Activated T-helper 17 cell treated with anti-CD3 and anti-CD28 coated beads, Interleukin-2, amount 50 U/mL, for 72 hours (primary cell): ENCODE results near the gene KRT39. TPM values are rescaled to one million over a fixed set of nuclear protein-coding genes. Genes with fewer than 3 reads are reported as not detected.
"Not testable (repeated sequence)": the region's sequence is repeated elsewhere in the genome, so short reads cannot be mapped to it uniquely, and the experiment has no call there.

Source experiments
- ATAC-seq: fragments of 150-1000 bp; cut with Tn5 transposase; replicated peaks from 2 replicates; pipeline ENCODE4 v1.10.0; 2021; ENCODE audit warnings: mild to moderate bottlenecking, moderate library complexity
- H3K27ac Mint-ChIP-seq: one replicate; pipeline ENCODE4 v1.8.0; 2022; ENCODE audit warnings: mixed read lengths
- H3K27me3 Mint-ChIP-seq: one replicate; pipeline ENCODE4 v1.8.0; 2022; ENCODE audit warnings: mixed read lengths
- H3K36me3 Mint-ChIP-seq: one replicate; pipeline ENCODE4 v1.8.0; 2022; ENCODE audit warnings: low read depth, mild to moderate bottlenecking, mixed read lengths
- H3K4me1 Mint-ChIP-seq: one replicate; pipeline ENCODE4 v1.8.0; 2022; ENCODE audit warnings: mixed read lengths
- H3K4me3 Mint-ChIP-seq: one replicate; pipeline ENCODE4 v1.8.0; 2022; ENCODE audit warnings: mild to moderate bottlenecking, mixed read lengths
- H3K9me3 Mint-ChIP-seq: one replicate; pipeline ENCODE4 v1.8.0; 2022; ENCODE audit warnings: mixed read lengths
- total RNA-seq, 2 donors: library from RNA; stranded (reverse); gene quantifications; one replicate each; pipeline ENCODE4 v1.2.3, GENCODE V29; 2022

Gene KRT39
- not detected for total RNA-seq

DNA sequence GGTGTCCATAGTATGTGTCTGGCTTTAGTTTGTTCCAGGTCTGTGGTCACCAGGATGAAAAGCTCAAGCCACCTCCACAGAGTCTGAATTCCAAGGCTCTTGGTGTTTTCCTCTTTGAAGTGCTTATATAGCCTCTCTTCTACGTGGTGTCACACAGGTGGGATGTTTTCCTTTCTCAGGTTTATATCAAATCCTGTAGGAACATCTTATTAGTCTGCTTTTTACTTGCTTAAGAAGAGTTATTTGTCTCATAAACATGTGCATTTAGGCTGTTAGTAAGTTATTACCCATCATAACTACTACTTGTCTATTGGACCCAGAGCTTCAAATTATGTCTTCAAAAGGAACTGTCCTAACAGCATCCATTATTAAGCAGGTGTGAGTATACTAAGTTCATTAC is at the start of gene KRT39:
KRT39 (minus strand) TSS at position 101 of the 400 bp plus-strand sequence; CDS start at position 9, 92 bp downstream.
- Mint-ChIP-seq H3K9me3 (no peaks in the 10 kb centered on the region), H3K4me1 (peaks cover 6% of the 10 kb centered on the region), H3K4me3 (no peak within 1 kb of the TSS), H3K27ac (no peak within 1 kb of the TSS), H3K27me3 (peaks cover 4% of the 10 kb centered on the region), H3K36me3 (no peaks in the 10 kb centered on the region)
- no peak for ATAC-seq

DNA sequence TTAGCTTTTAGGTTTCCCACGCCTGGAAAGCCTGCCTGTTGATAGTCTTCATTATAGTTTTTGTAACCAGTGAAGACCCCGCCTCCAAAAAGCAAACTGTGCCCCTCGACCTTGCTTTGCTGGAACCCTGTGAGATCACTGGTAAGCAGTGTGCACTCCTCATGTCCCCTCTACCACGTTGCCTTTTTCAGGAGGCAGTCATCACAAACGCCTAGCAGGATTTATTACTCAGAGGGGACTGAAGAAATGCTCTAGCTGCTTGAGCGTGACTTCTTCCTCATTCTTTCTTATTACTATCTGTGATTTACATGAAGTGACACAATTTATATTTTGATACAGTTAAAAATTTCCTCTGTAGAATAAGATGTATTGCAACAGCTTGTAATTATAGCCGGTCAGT is 48.7 kb upstream of the KRT39 start:
- Mint-ChIP-seq H3K27ac (no peak overlapping the region), H3K27me3 (peaks cover 8% of the 10 kb centered on the region), H3K36me3 (no peaks in the 10 kb centered on the region), H3K4me1 (no peaks in the 10 kb centered on the region), H3K4me3 (no peak overlapping the region), H3K9me3 (no peaks in the 10 kb centered on the region)
- no peak for ATAC-seq

DNA sequence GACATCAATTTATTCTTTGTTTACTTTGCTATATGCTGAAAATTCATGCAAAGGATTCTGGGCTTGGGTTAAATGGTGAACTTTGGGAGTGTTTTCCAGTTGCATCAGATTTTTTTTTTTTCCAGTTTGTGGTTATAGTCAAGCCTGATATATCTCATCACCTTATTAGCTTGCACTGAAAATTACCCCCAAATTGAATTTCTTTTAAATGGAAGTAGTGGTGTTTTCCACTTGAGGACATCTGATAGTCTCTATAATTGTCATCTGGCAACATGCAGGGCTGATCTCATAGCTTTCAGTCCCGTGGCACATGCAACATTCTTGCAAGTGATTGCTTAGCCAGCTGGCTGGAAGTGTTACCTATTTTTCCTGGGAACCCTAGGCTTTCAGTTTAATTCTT is 46.9 kb upstream of the KRT39 start:
- no peaks in the 10 kb centered on the region for H3K4me1 Mint-ChIP-seq
- no peak for ATAC-seq
- no peak overlapping the region for H3K4me3 Mint-ChIP-seq
- no peak overlapping the region for H3K27ac Mint-ChIP-seq
- H3K27me3 Mint-ChIP-seq, result peaks cover 8% of the 10 kb centered on the region
- no peaks in the 10 kb centered on the region for H3K36me3 Mint-ChIP-seq
- no peaks in the 10 kb centered on the region for H3K9me3 Mint-ChIP-seq

DNA sequence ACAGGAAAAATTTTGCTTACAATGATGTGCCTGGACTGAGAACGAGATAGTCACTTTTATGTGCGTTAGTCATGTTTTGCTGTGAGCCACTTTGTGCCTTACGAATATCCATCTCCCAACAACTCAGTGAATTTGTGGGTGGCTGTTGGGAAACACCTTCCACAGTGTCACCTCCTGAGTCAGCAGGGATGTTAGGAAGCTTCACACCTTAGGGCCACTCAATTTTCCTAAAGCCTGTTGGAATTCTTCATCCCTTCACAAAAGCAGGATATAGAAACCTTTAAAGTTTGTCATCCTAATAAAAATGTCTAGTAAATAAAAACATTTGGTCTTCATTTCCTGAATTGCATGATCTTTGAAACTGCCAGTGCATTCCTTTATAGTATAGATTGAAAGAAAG is 46.4 kb upstream of the KRT39 start:
- Mint-ChIP-seq H3K36me3 (no peaks in the 10 kb centered on the region), H3K27ac (no peak overlapping the region), H3K4me1 (no peaks in the 10 kb centered on the region), H3K9me3 (no peaks in the 10 kb centered on the region), H3K27me3 (peaks cover 8% of the 10 kb centered on the region), H3K4me3 (no peak overlapping the region)
- ATAC-seq, result no peak

DNA sequence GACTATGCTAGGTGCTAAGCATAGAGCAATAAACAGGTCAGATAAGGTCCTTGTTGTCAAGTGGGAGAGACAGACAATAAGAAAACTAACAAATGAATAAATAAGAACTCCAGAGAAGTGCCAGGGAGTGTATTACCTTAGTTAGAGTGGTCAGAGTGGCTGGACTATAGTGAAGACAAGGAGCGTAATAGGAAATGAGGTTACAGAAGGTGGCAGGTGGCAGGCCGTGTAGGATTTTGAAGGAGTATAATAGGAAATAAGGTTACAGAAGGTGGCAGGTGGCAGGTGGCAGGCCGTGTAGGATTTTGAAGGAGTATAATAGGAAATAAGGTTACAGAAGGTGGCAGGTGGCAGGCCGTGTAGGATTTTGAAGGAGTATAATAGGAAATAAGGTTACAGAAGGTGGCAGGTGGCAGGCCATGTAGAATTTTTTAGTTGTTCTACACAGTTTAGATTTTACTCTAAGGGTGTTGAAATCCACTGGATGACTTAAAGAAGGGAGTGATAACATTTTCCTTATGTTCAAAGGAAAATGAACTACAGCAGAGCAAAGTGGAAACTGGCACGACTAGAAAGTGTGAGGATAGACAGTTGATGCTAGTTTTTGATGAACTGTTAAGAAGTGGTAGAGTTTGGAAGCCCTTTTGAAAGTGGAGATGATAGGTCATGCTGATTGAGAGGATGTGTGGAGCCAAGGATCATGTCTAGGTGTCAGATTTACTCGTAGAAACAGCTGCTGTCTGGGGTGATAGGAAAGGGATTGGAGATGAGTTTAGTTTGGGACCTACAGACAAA is 45.8 kb upstream of the KRT39 start:
- Mint-ChIP-seq H3K4me1 (no peaks in the 10 kb centered on the region), H3K27me3 (peaks cover 8% of the 10 kb centered on the region), H3K4me3 (no peak overlapping the region), H3K9me3 (no peaks in the 10 kb centered on the region), H3K36me3 (no peaks in the 10 kb centered on the region), H3K27ac (no peak overlapping the region)
- ATAC-seq, result no peak

DNA sequence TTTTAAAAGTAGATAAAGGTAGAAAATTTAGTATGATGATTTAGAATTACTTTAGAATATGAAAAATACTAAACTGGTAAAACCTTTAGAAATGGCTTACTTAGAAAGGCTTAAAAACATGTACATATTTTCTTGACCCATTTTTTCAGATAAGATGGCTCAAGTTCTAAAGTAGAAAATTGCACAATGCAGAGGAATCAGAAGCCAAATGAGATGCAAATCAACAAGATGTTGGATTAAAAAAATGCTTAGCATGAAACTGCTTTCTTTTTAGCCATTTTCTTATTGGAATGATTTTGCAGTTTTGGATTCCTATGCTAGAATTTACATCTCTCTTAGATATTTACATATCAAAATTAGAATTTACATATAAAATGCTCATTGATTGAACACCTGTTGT is 43.7 kb upstream of the KRT39 start:
- Mint-ChIP-seq H3K36me3 (no peaks in the 10 kb centered on the region), H3K27me3 (peaks cover under 1% of the 10 kb centered on the region), H3K4me1 (no peaks in the 10 kb centered on the region), H3K9me3 (no peaks in the 10 kb centered on the region), H3K4me3 (no peak overlapping the region), H3K27ac (no peak overlapping the region)
- no peak for ATAC-seq

DNA sequence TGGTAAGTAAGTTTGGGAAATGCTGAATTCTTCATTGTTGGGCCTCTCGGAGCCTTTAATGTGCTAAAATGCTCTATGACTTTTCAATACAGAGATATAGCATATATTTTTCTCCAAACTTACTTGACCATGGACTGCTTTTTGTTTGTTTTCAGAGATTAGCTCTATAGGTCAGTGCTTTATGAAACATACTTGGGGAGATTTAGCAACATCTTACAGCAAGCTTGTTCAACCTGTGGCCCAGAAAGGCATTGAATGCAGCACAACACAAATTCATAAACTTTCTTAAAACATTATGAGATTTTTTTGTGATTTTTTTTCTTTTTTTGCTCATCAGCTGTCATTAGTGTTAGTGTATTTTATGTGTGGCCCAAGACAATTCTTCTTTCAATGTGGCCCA is 43.2 kb upstream of the KRT39 start:
- no peak for ATAC-seq
- no peak overlapping the region for H3K4me3 Mint-ChIP-seq
- H3K4me1 Mint-ChIP-seq, result no peaks in the 10 kb centered on the region
- no peaks in the 10 kb centered on the region for H3K36me3 Mint-ChIP-seq
- no peaks in the 10 kb centered on the region for H3K27me3 Mint-ChIP-seq
- no peaks in the 10 kb centered on the region for H3K9me3 Mint-ChIP-seq
- H3K27ac Mint-ChIP-seq, result no peak overlapping the region

DNA sequence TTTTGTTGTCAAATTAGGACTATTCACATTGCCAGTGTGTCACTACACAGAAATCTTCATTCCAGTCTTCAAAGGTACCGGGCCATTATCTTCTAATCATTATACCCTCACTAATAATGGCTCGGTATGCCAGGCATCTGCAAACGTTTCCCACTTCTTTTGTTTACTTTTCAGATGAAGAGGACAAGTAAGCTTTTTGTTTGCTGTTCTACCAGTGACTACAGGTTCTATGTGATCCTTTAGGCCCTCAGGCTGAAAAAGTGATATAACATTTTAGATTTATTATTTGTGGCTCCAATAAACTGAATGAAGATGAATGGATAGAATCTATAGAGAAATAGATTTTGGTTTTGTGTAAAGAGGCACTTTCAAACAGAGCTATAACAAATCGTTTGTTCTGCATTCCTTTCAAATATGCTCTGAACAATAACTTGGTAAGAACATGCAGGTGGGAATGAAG is 42.6 kb upstream of the KRT39 start:
- Mint-ChIP-seq H3K4me3 (no peak overlapping the region), H3K4me1 (no peaks in the 10 kb centered on the region), H3K36me3 (no peaks in the 10 kb centered on the region), H3K27ac (no peak overlapping the region), H3K27me3 (peaks cover 6% of the 10 kb centered on the region), H3K9me3 (no peaks in the 10 kb centered on the region)
- ATAC-seq, result no peak

DNA sequence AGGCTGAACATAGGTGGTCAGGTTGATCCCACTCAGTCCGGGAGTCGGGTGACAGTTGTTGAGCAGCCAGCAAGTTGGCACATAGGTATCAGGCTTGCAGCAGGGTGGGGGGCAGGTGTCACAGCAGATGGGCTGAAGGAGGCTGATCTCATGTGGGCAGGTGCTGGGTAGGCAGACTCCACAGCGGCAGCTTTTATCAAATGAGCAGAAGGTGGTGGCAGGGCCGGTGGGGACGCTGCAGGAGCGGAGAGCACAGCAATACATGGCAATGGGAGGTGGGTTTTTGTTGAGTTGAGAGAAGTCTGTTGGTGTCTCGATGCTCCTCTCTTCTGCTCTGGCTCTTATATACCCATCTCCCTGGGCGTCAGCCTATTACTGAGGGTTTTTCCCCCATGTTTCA is 42.1 kb upstream of the KRT39 start, which contains the start of gene KRTAP3-1:
KRTAP3-1 (minus strand) TSS at position 318 of the 400 bp plus-strand sequence; CDS start at position 264, 54 bp downstream.
- Mint-ChIP-seq H3K36me3 (no peaks in the 10 kb centered on the region), H3K27me3 (peaks cover 10% of the 10 kb centered on the region)
- no peak for ATAC-seq

DNA sequence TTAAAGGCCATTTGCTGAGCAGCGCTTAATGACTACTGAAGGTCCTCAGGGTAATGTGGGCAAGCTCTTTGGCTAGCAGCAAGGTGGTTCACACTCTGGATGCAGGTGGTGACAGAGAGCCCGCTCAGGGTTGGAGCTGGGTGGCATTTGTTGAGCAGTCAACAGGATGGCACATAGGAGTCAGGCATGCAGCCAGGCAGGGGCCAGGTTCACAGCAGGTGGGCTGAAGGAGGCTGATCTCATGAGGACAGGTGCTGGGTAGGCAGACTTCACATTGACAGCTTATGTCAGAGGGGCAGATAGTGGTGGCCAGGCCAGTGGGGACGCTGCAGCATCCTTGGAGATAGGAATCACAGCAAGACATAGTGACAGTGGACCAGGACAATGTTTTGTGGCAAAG is 37.6 kb upstream of the KRT39 start:
- ATAC-seq, result no peak
- Mint-ChIP-seq H3K4me1 (no peaks in the 10 kb centered on the region), H3K36me3 (no peaks in the 10 kb centered on the region), H3K9me3 (no peaks in the 10 kb centered on the region), H3K4me3 (no peak overlapping the region), H3K27ac (no peak overlapping the region), H3K27me3 (peaks cover 19% of the 10 kb centered on the region)

More for the DNA sequence above, 42.1 kb upstream of the KRT39 start, which contains the start of gene KRTAP3-1:
- no peak within 1 kb of the TSS for H3K4me3 Mint-ChIP-seq
- H3K9me3 Mint-ChIP-seq, result no peaks in the 10 kb centered on the region
- no peaks in the 10 kb centered on the region for H3K4me1 Mint-ChIP-seq
- H3K27ac Mint-ChIP-seq, result no peak within 1 kb of the TSS

DNA sequence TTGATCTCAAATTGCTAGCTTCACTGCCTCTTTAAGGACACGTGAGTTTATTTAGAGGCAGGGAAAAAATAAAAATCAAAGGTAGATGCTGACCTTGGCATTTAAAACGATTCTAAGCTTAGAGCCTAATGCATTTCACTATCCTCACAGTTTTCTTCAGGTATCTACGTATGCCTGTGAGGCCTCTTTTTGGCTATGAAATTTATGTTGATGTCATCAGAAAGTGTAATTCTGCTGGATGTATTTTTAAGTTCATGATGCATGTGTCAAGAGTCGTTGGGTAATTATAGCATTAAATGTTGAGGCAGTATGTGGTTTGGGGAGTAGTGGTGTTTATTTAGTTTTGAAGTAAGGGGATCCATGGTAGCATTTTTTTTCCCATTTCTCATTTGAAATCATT is 37.2 kb upstream of the KRT39 start:
- H3K36me3 Mint-ChIP-seq, result no peaks in the 10 kb centered on the region
- no peaks in the 10 kb centered on the region for H3K4me1 Mint-ChIP-seq
- H3K4me3 Mint-ChIP-seq, result no peak overlapping the region
- no peak for ATAC-seq
- no peak overlapping the region for H3K27ac Mint-ChIP-seq
- peaks cover 20% of the 10 kb centered on the region for H3K27me3 Mint-ChIP-seq
- no peaks in the 10 kb centered on the region for H3K9me3 Mint-ChIP-seq

DNA sequence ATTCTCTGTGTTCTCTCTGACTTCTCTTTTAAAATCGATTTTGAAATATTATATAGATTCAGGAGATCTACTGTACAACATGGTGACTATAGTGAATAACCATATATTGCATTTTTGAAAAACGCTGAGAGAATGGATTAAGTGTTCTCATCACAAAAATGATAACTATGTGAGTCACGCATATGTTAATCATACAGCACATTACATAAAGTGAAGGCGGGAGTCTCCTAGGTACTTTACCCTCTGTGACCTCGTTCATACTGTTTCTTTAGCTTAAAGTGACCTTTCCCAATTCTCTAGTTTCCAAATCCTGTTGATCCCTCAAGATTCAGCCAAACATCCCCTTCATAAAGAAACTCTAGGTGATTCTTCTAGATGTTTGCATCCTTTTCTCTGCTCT is 36.1 kb upstream of the KRT39 start:
- ATAC-seq, result peak; percentile 31
- H3K9me3 Mint-ChIP-seq, result no peaks in the 10 kb centered on the region
- H3K27me3 Mint-ChIP-seq, result peaks cover 27% of the 10 kb centered on the region
- H3K36me3 Mint-ChIP-seq, result no peaks in the 10 kb centered on the region
- H3K27ac Mint-ChIP-seq, result no peak overlapping the region
- H3K4me3 Mint-ChIP-seq, result no peak overlapping the region
- no peaks in the 10 kb centered on the region for H3K4me1 Mint-ChIP-seq

DNA sequence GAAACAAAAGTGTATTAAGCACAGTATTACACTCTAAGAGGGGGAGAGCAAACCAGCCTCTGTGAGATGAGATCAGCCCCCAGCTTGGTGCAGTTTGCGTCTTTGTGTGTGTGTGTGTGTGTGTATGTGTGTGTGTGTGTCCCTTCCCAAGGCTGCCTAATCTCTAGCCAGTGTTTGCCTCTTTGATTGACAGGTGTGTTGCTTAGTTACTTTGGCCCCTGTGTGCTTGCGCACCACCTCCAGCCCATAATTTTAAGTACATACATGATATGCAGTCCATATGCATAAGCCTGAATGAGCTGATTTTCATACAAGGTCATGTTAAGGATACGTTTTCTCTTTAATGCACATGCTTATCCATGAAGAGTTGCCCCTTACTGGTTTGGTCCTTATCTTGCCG is 35.0 kb upstream of the KRT39 start:
- H3K36me3 Mint-ChIP-seq, result no peaks in the 10 kb centered on the region
- no peaks in the 10 kb centered on the region for H3K4me1 Mint-ChIP-seq
- H3K4me3 Mint-ChIP-seq, result no peak overlapping the region
- ATAC-seq, result no peak
- no peaks in the 10 kb centered on the region for H3K9me3 Mint-ChIP-seq
- H3K27ac Mint-ChIP-seq, result no peak overlapping the region
- H3K27me3 Mint-ChIP-seq, result peaks cover 37% of the 10 kb centered on the region

DNA sequence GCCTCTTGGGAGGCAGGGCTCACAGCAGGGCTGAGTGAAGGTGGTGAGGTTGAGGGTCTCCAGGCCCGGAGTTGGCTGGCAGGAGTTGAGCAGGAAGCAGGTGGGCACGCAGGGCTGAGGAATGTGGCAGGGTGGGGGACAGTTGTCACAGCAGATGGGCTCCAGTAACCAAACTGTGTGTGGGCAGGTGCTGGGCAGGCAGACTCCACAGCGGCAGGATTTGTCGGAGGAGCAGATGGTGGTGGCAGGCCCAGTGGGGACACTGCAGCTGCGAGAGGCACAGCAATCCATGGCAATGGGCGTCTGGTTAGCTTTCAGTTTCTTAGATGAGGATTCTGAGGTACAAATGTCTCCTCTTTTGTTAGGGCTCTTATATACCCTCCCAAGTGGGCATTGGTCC is 32.8 kb upstream of the KRT39 start, which contains the start of gene KRTAP3-2:
KRTAP3-2 (minus strand) TSS at position 344 of the 400 bp plus-strand sequence; CDS start at position 291, 53 bp downstream.
- not testable (repeated sequence) for H3K27ac Mint-ChIP-seq, H3K36me3 Mint-ChIP-seq, ATAC-seq, H3K4me3 Mint-ChIP-seq, H3K4me1 Mint-ChIP-seq, H3K9me3 Mint-ChIP-seq
- H3K27me3 Mint-ChIP-seq, result peaks cover 44% of the 10 kb centered on the region

DNA sequence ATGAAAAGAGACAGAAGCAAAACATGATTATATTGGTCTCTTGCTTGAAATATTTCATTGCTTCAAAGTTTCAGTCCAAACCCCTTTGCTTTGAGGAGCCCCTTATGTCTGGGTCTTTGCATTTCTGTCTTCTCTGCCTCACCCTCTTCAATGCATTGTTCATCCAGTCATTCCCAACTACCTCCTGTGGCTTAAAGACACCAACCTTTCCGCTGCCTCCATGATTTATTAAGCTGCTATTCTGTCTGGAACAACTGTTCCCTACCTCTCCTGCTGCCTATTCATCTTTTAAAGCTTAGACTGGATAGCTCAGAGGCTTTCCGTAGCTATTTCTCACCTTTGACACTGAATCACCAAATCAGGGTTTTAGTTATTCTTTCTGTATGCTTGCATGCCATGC is 30.6 kb upstream of the KRT39 start:
- Mint-ChIP-seq H3K27ac (no peak overlapping the region), H3K36me3 (no peaks in the 10 kb centered on the region), H3K9me3 (no peaks in the 10 kb centered on the region), H3K4me3 (no peak overlapping the region), H3K4me1 (no peaks in the 10 kb centered on the region), H3K27me3 (peaks cover 51% of the 10 kb centered on the region)
- ATAC-seq, result no peak
